ENCODE results near the gene FOXF2. TPM values are rescaled to one million over a fixed set of nuclear protein-coding genes. Genes with fewer than 3 reads are reported as not detected.

FOXF2 gene
- total and polyA plus RNA-seq, 9 donors: 0.05 to 0.18 (median 0.11) TPM; not detected in 5

DNA sequence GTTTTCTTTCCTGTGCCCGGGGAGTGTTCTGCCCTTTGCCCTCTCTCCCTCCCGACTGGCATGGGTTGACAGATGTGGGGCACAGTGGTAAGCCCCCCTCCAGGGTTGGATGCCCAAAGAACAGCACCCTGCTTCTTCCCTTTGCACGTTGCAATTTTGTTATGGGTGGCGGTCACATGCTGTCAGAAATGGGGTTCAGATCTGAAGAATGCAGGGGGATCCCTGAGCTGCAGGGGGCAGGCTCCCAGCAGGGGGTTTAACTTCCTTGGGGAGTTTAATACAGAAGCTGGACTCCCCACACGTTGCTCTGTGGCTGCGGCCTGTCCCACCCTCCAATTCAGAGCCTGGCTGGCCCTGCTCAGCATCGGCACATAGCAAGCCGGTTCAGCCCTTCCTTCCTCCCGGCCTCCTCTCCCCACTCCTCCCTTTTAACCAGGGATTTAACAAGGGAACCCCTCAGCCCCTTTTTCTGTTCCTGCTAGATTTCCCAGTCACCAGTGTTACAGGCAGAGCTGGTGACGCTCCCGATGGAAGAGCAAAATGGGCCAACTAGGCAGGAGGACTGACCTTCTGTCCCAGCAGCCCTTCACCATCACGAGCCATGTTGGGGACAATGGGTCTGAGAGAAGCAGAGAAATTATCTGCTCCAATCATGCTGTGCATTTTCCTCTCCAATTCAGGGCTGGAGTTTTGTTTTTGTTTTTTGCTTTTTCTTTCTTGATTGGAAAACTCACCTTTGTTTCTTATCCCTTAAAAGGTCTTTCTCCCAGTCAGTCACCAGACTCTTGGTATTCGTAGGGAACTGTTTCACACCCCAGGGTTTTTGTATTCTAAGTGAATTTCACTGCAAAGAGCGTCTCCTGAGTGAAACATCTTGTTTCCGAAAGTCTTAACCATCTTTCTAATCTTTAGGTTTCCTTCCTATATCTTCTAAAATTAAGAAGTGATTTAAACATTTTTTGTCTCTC, 6.8 kb downstream of the FOXF2 start:
- intact Hi-C loops (cut with DNase I): loop anchor here (5.0 to 10.0 kb wide), 2 partner anchors 801 to 804 kb away; no protein-coding TSS in a partner anchor
- no peak overlapping the region for H3K27ac ChIP-seq

DNA sequence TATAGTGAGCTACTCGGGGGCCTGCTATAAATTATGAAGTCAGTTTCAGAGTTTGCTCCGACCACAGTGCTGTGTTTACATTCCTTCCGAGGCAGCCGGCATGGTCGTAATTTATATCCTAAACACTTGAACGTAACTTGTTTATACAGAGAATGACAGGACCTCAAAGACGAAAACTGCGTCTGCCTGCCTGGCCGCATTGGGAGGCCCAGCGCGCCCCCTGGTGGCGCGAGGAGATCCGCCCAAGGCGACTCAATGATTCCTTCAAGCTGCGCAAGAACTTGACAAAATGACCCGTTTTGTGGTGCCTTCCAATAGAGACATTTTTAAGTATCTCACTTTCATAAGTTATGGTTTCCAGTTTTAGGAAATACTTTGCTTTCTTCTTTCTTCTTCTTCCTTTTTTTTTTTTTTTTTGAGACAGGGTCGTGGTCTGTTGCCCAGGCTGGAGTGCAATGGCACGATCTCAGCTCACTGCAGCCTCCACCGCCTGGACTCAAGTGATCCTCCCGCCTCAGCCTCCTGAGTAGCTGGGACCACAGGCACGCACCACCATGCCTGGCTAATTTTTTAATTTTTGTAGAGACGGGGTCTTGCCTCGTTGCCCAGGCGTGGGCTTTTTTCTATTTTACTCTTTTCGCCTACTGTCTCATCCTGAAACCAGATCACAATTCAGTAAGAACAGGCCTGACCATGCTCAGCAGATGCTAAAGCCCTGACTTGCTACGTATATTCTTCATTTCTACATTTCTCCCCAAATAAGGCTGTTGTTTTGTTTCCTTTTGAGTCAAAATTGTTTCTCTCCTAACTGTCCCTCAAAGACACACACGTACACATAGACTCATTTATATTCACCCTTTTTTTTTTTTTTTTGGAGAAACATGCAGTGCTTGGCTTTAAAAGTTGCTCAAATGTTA, 7.8 kb downstream of the FOXF2 start:
- DNase-seq: peak; percentile 23 to 72 (median 51)
- Histone ChIP-seq H3K27me3 (no peaks in the 10 kb centered on the region), H3K4me3 (no peak overlapping the region), H3K27ac (no peak overlapping the region), H3K4me1 (ENCODE audit: insufficient read depth) (no peaks in the 10 kb centered on the region), H3K9me3 (no peaks in the 10 kb centered on the region), H3K36me3 (no peaks in the 10 kb centered on the region)
- no peak for TF ChIP-seq EP300 (IDR thresholded peaks at IDR 0.05)
- TF ChIP-seq, protein P1, sequence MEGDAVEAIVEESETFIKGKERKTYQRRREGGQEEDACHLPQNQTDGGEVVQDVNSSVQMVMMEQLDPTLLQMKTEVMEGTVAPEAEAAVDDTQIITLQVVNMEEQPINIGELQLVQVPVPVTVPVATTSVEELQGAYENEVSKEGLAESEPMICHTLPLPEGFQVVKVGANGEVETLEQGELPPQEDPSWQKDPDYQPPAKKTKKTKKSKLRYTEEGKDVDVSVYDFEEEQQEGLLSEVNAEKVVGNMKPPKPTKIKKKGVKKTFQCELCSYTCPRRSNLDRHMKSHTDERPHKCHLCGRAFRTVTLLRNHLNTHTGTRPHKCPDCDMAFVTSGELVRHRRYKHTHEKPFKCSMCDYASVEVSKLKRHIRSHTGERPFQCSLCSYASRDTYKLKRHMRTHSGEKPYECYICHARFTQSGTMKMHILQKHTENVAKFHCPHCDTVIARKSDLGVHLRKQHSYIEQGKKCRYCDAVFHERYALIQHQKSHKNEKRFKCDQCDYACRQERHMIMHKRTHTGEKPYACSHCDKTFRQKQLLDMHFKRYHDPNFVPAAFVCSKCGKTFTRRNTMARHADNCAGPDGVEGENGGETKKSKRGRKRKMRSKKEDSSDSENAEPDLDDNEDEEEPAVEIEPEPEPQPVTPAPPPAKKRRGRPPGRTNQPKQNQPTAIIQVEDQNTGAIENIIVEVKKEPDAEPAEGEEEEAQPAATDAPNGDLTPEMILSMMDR (IDR thresholded peaks at IDR 0.05): peak in 2 of 3 donors; percentile 43 to 45
- no peak for TF ChIP-seq POLR2A (IDR thresholded peaks at IDR 0.05)
- WGBS, 3 donors: 25 to 29% (median 26%) methylated on average over 28 of the region's 28 CpGs
- intact Hi-C loops (cut with DNase I): loop anchor here (5.0 to 10.0 kb wide), 2 partner anchors 802 to 805 kb away; no protein-coding TSS in a partner anchor

More for the DNA sequence above, 6.8 kb downstream of the FOXF2 start:
- 52 to 67% (median 54%) methylated on average over 15 of the region's 15 CpGs for WGBS, 3 donors
- Histone ChIP-seq H3K4me3 (no peak overlapping the region), H3K27me3 (no peaks in the 10 kb centered on the region), H3K36me3 (no peaks in the 10 kb centered on the region), H3K4me1 (ENCODE audit: insufficient read depth) (no peaks in the 10 kb centered on the region), H3K9me3 (no peaks in the 10 kb centered on the region)
- TF ChIP-seq EP300 (IDR thresholded peaks at IDR 0.05) (no peak), POLR2A (IDR thresholded peaks at IDR 0.05) (no peak)
- TF ChIP-seq, protein P1 (IDR thresholded peaks at IDR 0.05): no peak
- no peak for DNase-seq

DNA sequence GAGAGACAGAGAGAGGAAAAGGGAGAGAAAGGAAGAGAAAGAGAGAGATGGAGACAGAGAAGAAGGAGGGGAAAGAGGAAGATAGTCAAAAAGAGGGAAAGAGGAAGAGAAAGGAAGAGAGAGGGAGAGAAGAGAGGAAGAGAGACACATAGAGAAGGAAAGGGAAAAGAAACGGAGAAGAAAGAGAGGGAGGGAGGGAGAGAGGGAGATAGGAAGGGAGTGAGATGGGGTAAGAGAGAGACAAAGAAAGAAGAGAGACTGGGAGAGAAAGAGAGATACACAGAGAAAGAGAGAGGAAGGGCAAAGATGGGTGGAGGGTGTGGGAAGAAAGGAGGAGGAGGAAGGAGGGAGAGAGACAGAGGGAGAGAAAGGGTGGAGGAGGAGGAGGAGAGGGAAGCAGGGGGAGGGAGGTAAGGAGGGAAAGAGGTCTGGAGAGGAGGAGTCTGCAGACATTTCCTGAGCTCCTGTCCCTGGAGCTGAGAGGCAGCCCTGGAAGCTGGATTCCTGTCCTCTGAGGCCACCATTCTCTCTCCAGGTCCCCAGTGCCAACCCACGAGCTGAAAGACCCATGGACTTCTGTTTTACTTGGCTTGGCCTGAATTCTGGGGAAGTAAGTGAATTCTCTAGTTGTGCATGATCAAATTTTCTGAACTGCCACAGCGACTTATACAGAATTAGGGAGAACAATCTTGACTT, 9.9 kb downstream of the FOXF2 start:
- no peaks in the 10 kb centered on the region for H3K4me1 ChIP-seq (ENCODE audit: insufficient read depth)
- intact Hi-C loops (cut with DNase I): loop anchor here (5.0 to 10.0 kb wide), 2 partner anchors 804 to 807 kb away; no protein-coding TSS in a partner anchor
- no peaks in the 10 kb centered on the region for H3K27me3 ChIP-seq
- no peak for DNase-seq
- no peaks in the 10 kb centered on the region for H3K9me3 ChIP-seq
- WGBS, 3 donors: 36 to 42% (median 37%) methylated on average over 3 of the region's 3 CpGs
- H3K4me3 ChIP-seq: no peak overlapping the region
- no peaks in the 10 kb centered on the region for H3K36me3 ChIP-seq
- TF ChIP-seq, protein P1 (IDR thresholded peaks at IDR 0.05): no peak
- TF ChIP-seq EP300 (IDR thresholded peaks at IDR 0.05): no peak
- no peak overlapping the region for H3K27ac ChIP-seq

Data from ovary (tissue), 9 donors.